Measurements from ENCODE around the gene IGFALS. TPM values are rescaled to one million over a fixed set of nuclear protein-coding genes. Genes with fewer than 3 reads are reported as not detected.

The IGFALS gene
- total RNA-seq, 1 donor from 2014 or later: not detected

DNA sequence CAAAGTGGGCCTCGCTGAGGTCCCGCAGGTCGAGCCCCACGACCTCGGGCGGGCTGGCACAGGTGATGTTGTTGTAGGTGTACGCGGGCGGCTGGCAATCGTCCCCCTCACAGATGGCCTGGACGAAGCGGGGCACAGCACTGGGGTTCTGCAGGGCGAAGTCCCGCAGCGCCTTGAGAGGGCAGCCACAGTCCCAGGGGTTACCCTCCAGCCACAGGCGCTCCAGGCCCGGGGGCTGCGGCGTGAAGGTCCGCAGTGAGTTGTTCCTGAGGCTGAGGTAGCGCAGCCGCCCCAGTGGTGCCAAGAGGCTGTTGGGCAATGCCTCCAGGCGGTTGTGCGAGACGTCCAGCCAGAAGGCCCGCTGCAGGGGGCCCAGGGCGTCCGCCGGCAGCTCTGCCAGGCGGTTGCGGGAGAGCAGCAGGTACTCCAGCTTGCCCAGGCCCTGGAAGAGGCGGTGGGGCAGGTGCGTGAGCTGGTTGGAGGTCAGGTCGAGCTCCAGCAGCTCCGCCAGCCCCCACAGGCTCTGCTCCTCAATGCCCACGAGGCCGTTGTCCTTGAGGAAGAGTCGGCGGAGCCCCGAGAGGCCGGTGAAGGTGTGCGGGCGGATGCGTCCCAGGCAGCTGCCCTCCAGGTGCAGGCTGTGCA, 2.8 kb downstream of the IGFALS start:
- no peak for DNase-seq (ENCODE audit: low read depth)

DNA sequence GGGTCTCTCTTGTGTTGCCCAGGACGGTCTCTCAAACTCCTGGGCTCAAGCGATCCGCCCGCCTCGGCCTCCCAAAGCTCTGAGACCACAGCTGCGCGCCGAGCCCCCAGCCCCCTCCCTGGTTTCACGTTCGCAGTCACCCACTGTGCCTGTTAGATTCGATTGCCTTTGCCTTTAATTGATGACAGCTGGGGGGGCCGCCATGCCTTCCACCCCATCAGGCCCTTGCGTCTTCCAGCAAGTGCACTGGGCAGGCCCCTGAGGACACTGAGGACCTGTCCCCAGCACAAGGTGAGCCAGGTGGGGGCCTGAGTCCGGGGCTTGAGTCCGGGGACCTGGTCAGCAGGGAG, 3.3 kb downstream of the IGFALS start:
- no peak for DNase-seq (ENCODE audit: low read depth)

DNA sequence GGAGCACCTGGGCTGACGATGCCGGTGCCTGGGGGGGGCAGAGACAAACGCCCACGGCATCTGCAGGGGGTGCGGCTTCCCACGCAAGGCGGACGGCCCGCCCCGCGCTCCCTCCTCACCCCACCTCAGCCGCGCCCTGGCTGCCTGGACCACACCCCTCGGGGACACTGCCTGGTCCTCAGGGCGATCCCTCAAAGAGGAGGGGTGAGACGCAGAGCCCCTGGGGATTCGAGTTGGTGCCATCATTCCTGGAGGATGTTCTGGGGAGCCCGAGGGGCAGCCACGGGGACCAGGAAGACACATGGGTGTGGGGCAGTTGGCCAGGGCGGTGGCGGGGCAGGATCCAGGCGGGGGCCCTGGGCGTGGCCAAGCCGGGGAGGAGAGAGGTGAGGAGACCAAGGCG, 3.9 kb downstream of the IGFALS start:
- DNase-seq (ENCODE audit: low read depth): no peak

DNA sequence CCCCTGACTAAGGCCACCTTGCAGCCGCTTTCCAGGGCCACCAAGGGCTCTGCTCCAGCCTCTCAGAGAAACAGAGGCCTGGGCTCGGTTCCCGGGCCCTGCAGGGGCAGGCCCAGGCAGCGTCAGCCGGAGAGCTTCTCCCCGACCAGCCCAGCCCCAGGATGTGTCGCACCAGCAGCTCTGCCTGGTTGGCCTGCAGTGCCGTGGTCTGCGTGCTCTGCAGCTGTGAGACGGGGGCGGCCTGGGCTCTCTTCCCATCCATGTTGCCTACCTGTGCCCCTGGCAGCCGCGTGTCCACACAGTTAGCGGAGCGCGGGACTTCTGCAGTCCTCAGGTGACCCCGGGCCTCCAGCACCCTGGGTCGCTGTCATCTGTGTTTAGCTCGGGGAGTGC, 4.8 kb downstream of the IGFALS start:
- DNase-seq (ENCODE audit: low read depth): no peak

DNA sequence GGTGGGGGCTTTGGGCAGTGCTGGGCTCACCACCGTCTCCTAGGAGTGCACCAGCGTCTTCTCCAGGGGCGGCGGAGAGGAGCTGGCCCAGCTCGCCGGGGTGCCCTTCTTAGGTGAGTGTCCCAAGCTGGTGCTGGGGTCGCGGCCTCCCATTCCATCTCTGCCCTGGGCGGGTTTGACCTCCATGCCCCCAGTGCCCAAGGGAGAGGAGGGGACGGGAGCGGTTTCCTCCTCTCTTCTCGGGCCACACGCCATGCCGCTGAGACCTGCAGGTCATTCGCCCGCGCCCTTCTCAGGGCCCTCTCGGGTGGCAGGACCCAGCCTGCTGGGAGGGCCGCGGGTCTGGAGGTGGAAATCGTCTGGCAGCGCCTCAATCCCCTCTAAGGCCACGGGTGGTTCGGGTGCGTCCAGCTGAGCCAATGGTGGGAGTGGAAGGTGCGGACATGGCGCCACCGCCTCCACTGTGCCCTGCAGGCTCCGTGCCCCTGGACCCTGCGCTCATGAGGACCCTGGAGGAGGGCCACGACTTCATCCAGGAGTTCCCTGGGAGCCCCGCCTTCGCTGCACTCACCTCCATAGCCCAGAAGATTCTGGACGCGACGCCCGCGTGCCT, 5.3 kb downstream of the IGFALS start:
- DNase-seq (ENCODE audit: low read depth): no peak

DNA sequence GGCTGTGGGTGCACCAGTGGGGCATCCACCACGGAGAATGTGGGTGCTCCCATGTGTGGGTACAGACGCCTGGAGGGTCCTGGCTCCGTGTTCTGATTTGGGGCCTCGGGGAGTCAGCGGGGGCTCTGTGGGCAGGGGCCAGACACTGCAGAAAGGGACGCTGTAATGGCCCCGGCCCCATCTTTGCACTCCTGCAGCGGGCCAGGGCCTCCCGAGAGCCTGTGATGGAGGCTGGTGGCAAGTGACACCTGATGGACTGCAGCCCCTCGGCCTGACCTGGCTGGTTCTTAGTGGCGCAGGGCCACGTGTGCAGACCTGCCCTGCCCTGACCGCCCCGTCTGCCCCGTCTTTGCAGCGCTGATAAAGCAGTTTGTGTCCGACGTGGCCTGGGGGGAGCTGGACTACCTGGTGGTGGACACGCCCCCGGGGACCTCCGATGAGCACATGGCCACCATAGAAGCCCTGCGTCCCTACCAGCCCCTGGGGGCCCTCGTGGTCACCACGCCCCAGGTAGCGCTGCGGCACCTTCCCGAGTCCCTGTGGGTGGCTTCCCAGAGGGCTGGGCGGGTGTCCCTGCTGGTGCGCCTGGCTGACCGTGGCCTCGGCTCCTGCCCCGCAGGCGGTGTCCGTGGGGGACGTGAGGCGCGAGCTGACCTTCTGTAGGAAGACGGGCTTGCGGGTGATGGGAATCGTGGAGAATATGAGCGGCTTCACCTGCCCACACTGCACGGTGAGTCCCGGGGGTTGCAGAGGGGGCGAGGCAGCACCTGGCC, 6.0 kb downstream of the IGFALS start:
- no peak for DNase-seq (ENCODE audit: low read depth)

DNA sequence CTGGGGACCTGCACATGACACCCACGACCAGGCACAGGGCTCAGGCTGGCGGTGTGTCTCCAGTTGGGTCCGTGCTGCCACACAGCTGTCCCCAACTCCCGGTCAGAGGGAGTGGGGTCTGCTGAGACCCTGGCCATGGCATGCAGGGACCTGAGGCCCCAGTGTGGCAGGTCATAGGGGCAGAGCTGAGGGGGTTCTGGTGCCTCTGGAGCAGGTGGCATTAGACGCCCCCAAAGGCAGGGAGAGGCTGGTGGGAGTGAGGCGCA, 6.5 kb downstream of the IGFALS start:
- no peak for DNase-seq (ENCODE audit: low read depth)

DNA sequence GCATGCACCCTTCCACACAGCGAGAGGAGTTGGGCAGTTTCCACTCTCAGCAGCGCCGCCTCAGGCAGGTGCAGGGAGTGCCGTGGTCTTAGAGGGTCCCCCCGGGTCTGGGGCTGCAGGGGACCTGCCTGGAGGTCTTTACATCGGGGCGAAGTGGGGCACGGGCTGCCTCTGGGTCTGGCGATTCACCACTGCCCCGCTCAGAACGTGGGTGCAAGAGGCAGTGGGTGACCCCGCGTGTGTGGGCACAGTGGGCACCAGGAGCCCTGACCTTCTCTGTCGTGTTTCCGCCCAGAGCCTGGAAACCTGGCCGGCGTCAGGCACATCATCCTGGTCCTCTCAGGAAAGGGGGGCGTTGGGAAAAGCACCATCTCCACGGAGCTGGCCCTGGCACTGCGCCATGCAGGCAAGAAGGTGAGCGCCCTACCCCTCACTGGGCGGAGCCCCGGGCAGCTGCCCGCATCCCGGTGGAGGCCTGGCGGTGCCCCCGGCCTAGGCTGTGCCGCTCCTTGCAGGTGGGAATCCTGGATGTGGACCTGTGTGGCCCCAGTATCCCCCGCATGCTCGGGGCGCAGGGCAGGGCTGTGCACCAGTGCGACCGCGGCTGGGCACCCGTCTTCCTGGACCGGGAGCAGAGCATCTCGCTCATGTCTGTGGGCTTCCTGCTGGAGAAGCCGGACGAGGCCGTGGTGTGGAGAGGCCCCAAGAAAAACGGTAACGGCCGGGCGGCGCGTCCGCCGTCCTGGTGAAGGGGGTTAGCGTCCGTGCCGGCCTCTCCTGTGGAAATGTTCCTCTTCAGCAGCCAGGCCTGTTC, 7.1 kb downstream of the IGFALS start:
- no peak for DNase-seq (ENCODE audit: low read depth)

DNA sequence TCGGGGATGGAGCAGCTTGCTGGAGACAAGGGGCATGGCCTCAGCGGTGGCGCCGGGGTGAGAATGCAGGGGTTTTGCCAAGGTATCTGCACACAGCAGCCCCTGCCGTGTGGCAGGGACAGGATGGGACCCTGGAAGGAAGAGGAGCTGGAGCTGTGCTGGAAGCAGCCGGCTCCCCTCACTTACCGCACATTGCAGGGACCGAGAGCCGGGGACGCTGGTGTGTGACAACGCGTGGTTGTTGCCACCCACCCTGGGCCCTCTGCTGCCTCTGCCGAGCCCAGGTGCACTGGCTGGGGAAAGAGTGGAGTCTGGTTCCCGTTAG, 7.7 kb downstream of the IGFALS start:
- no peak for DNase-seq (ENCODE audit: low read depth)

DNA sequence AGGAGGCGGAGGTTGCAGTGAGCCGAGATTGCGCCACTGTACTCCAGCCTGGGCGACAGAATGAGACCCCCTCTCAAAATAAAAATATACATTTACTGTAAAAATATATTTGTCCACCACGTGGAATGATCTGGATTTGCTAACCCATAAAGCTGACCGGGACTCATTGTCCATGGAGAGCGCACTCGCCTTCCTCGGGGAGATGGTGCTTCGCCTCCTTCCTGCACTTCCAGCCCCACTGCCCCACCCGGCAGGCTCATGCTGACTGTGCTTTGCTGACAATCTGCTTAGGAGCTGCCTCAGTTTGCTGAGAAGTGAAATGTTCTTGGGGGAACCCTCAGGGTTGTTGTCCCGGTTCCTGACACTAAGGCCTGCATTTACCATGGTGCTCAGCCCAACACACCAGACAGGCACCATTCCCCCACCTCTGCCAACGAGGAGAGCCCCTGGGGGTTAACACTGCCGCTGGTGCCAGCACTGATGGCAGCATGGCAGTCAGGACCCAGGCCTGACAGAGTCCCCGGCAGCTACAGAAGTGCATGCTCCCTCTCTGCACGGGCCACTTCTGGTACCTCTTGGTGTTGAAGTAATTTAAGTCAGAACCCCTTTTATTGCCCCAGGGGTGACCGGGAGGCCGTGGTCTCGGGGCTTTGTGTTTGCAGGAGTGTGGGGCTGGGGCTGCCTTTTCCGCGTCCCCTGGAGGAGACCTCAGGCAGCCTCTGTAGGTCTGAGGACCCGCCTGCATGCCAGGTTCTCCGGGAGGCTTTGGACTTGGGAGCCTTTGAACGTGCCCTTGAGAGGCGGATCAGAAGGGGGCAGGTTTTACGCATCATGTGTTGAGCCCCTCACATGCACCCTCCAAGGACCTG, 8.3 kb downstream of the IGFALS start:
- DNase-seq (ENCODE audit: low read depth): no peak

DNA sequence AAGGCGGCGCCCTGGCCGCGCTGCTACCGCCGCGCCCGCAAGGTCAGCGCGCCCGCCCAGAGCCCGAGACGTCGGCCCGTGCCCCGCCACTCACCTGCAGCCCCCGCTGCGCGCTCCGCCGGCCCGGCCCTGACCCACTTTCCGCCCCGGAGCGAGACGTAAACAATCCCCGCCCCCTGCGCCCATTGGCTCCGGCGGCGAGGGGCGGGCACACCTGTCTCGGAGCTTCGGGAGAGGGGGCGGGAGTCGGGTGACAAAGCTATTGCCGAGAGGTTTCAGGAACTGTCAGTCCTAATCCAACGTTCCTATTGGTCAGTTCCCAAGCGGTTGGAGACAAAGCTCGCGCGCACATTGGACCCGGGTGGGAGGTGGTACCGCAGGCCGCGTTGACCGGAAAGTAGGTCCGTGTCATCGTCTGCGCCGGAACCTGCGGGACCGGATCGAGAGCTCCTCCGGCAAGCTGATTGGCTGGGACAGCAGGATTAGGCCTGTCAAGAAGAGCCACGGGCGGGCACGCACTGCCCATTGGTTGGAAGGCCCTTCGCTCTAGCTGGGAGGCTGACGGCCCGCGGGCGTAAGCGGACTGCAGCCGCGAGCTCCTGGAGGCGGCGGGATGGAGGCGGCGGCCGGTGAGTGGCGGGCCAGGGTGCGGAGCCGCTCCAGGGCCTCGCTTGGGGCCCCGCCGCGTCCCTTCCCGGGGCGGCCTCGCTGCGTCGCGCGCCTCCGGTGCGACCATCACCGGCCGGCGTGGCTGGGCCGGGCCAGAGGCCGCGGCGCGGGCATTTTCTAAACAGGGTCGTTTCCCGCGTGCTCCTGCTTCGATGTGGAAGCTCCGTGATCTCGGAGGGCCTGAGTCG, 10.9 kb downstream of the IGFALS start, which contains the start of the genes NUBP2 and SPSB3:
NUBP2 (plus strand) TSS at position 553 of the 857 bp plus-strand sequence; CDS start at position 614, 61 bp downstream.
SPSB3 (minus strand) TSS at position 164 of the 857 bp plus-strand sequence. CDS start 1,088 bp downstream, outside the sequence.
- DNase-seq (ENCODE audit: low read depth): peak; percentile 100

DNA sequence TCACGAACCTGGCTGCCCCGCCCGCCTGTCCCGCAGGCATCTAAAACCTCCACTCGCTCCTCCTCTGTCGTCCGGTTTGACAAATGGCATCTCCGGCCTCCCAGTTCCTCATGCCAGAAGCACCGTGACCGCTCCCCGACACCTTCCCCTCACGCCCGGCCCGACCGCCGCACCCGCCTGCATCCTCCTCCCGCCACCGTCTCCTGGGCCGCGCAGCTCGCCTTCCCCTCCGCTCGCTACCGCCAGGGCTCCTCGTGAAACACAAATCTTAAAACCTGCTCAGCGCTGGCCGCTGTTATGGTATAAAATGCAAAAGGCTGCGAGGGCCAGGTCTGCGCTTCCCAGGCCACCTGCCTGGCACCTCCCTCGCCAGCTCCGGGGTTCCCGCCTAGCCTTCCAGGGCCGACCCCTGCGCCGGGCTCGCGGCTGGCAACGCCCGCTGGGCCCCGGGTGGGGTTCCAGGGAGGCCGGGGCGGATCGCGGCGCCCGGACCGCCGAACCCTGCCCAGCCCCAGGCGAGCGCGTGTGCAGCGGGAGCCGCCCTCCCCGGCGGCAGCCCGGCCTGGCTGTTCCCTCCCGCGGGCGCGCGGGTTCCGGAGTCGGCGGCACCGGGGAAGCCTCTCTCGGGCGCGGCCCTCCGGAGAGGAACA, 11.6 kb downstream of the IGFALS start:
- DNase-seq (ENCODE audit: low read depth): peak; percentile 18

DNA sequence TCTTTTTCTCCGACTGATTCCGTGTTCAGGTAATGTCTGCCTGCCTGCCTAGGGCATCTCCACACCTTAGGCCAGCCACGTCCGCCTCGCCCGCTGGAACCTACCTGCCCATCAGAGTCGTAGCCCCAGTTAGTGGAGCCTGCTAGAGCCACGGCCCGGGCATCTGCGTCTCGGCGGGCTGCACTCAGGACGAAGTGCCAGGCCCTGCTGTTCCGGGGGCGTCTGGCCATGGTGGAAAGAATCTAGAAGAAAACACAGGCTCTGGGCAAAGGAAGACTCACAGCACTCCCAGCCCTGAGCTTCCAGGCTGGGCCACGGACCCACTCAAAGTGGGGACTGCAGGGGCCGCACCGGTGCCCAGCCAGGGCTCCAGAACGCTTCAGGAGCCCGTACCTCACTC, 12.3 kb downstream of the IGFALS start:
- no peak for DNase-seq (ENCODE audit: low read depth)

DNA sequence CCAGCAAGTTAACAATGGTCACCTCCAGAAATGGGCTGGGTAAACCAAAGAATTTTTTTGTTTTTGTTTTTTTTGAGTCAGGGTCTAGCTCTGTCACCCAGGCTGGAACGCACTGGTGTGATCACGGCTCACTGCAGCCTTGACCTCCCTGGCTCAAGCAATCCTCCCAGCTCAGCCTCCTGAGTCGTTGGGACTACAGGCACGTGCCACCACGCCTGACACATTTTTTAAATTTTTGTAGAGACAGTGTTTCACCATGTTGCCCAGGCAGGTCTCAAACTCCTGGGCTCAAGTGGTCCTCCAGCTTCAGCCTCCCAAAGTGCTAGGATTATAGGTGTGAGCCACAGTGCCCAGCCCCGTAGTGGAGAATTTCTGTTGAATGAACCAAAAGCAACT, 12.8 kb downstream of the IGFALS start:
- no peak for DNase-seq (ENCODE audit: low read depth)

DNA sequence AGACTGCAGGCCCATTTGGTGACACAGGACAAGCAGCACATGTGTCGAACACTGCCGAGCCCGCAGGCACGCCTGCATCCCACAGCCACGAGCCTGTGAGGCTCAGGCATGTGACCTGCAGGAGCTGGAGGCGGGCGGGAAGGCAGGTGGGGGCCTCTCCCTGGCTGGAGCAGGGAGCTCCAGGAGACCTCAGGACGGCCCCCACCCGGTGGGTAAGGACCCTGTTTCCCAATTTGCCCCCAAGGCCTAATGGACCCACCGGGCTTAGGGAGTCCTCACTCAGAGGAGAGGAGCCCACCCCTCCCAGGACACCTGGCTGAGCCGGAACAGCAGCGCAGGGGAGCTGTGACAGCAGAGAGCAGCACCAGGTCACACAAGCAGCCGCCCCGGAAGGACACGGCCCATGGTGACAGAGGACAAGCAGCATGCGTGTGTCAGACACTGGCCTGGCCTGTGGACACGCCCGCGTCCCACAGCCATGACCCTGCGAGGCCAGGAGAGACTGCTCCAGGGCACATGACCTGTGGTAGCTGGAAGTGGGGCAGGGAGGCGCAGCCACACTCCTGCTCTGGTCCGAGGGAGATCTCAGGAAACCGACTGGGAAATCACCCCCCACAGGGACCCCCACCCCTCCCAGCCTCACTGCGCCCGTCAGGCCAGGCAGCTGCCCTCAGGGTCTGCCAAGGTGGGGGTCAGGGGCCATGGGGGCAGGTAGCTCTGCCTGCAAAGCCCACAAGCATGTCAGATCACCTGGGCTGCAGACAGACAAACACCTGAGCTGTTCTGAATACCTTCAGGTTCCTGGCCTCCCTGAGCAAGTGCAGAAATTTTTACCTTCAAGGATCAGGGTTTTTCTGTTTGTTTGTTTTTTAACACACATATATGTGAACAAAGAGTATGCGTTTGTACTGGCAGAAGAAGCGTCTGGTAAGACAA, 13.5 kb downstream of the IGFALS start:
- DNase-seq (ENCODE audit: low read depth): no peak

DNA sequence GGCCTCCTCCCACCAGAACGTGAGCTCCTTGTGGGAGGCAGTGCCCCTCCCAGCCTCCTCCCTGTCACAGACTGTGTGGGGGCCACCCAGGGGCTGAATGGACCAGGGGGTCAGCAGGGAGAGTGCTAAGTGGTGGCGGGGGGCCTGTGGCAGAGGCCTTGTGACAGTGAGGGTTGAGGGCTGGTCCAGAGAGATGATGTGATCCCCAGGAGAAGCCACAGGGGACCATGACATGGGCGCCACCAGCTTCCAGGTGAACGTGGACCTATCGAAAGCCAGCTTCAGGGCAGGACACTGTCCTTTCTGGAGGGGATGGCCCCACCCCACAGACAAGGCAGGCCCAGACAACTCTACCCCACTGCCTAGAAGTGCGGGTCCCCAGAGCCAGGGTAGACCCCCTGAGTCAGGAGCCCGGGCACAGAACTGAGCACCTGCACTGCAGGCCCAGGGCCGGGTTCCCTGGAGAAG, 14.2 kb downstream of the IGFALS start:
- no peak for DNase-seq (ENCODE audit: low read depth)

DNA sequence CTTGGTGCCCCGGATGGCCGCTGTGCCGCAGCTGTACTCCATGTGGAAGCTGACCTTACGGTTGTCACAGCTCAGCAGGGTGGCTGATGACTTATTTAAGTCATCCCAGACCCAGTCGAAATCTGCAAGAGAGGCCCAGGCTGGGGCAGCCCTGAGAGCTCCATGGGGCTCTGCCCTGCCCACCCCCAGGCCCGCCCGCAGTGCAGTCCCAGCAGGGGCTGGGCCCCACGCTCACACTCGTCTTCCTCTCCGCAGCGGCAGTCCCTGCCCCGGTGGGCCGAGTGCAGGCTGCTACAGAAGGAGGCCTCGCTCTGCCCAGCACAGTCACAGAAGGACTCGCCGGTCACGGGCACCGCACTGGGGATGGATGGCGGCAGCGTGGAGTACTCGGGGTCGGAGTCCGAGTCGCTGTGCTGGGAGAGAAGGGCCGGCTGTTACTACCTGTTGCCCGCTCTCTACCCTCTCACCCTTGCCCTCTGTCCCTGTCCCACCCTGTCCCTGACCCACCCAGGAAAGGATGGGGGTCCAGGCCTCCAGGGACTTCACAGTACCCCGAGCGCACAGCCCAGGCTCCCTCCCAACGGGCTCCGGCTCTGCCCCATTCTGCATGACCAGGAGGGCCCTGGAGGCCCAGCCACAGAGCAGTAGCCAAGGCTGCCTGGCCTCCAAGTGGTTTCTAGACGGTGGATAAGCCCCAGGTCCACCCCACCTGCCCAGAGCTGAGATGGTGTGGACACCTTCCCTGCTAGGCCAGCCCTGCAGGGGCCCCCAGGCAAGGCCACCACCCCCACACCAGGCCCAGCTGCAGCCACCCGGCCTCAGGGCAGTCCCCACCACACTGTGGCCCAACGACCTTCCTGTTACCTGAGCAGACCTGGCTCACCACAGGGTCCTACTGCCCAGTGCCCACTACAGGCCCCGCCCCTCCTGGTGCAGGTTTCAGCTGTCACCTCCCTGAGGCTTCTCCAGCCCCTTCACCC, 15.0 kb downstream of the IGFALS start:
- DNase-seq (ENCODE audit: low read depth): no peak
